SU-DHL-6 (cell line): ENCODE results near the gene APOL6.

Source experiments
- H2AFZ ChIP-seq: fragments of 200-600 bp; sonication (generic); 2 replicates; pipeline ENCODE4 v1.6.1; 2014; ENCODE audit warnings: low read depth, mild to moderate bottlenecking, moderate library complexity, mixed read lengths, antibody characterized with exemption, low read length; ENCODE audit not compliant: severe bottlenecking
- H3F3A ChIP-seq: fragments of 200-600 bp; shearing (Covaris generic); 2 replicates; pipeline ENCODE4 v1.6.0; 2016; ENCODE audit warnings: antibody characterized with exemption, mild to moderate bottlenecking; ENCODE audit not compliant: insufficient read depth
- H3K27ac ChIP-seq: fragments of 200-600 bp; sonication (generic); 2 replicates; pipeline ENCODE4 v1.5.1; 2016; ENCODE audit warnings: low read depth, mild to moderate bottlenecking, low read length, moderate library complexity, mixed read lengths
- H3K27me3 ChIP-seq: fragments of 200-600 bp; sonication (generic), shearing (Covaris generic); 2 replicates; pipeline ENCODE4 v1.6.0; 2014; ENCODE audit warnings: mild to moderate bottlenecking, low read length
- H3K36me3 ChIP-seq: fragments of 200-600 bp; sonication (generic); 2 replicates; pipeline ENCODE4 v1.6.1; 2014; ENCODE audit warnings: mild to moderate bottlenecking, low read length, mixed read lengths
- H3K4me2 ChIP-seq: fragments of 300-600, 200-600 bp; shearing (Covaris generic), sonication (generic); 2 replicates; pipeline ENCODE4 v1.6.0; 2014; ENCODE audit warnings: low read length, low read depth, mild to moderate bottlenecking; ENCODE audit not compliant: poor library complexity, severe bottlenecking
- H3K4me3 ChIP-seq: fragments of 200-600 bp; sonication (generic); 2 replicates; pipeline ENCODE4 v1.5.1; 2014; ENCODE audit warnings: antibody characterized with exemption, low read length, mild to moderate bottlenecking, mixed read lengths; ENCODE audit not compliant: insufficient read depth, poor library complexity, severe bottlenecking
- H3K79me2 ChIP-seq: fragments of 200-600 bp; sonication (generic); 2 replicates; pipeline ENCODE4 v1.6.1; 2014; ENCODE audit warnings: mild to moderate bottlenecking, low read length, moderate library complexity; ENCODE audit not compliant: insufficient read depth
- H3K9ac ChIP-seq: fragments of 200-600 bp; sonication (generic); 2 replicates; pipeline ENCODE4 v1.7.0; 2014; ENCODE audit warnings: mild to moderate bottlenecking, low read length
- H3K9me2 ChIP-seq: fragments of 200-600 bp; sonication (generic); replicated peaks from 2 replicates; pipeline ENCODE4 v1.6.1; 2014; ENCODE audit warnings: low read length; ENCODE audit not compliant: insufficient read depth
- H3K9me3 ChIP-seq: fragments of 200-600 bp; sonication (generic); 2 replicates; pipeline ENCODE4 v1.6.1; 2014; ENCODE audit warnings: low read length, mixed read lengths; ENCODE audit not compliant: insufficient read depth
- H4K20me1 ChIP-seq: fragments of 200-600 bp; sonication (generic); 2 replicates; pipeline ENCODE4 v1.6.1; 2014; ENCODE audit warnings: low read depth, mild to moderate bottlenecking, antibody characterized with exemption, low read length, moderate library complexity, mixed read lengths
- EZH2phosphoT487 ChIP-seq: fragments of 200-600 bp; sonication (generic), shearing (Covaris generic); conservative IDR thresholded peaks from 2 replicates; pipeline ENCODE4 v1.6.1; 2018; ENCODE audit warnings: mild to moderate bottlenecking, antibody characterized with exemption, low read length, moderate library complexity, mixed read lengths
- TF ChIP-seq, protein P1 (sequence below): fragments of 200-600 bp; sonication (generic); IDR thresholded peaks from one replicate; pipeline ENCODE4 v1.5.1; 2017; ENCODE audit warnings: antibody characterized with exemption, mild to moderate bottlenecking, low read length, moderate library complexity; ENCODE audit not compliant: insufficient read depth, poor library complexity, severe bottlenecking

The APOL6 gene

DNA sequence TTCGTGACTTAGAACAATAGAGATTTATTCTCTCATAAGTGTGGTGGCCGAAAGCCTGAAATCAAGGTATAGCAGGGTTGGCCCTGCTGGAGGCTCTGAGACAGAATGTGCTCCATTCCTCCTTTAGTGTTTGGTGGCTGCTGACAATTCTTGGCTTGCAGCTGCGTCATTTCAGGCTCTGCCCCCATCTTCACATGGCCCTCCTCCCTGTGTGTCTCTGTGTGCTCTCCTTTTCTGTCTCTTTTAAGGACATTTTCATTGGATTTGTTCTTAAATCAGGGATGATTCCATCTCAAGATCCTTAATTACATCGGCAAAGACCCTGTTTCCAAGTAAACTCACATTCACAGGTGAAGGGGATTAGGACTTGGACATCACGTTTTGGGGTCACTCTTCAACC lies 10.2 kb upstream of the APOL6 start:
- Histone ChIP-seq H3F3A (no peaks in the 10 kb centered on the region), H3K9ac (no peak overlapping the region), H3K36me3 (no peaks in the 10 kb centered on the region), H3K9me2 (no peaks in the 10 kb centered on the region), H2AFZ (no peak overlapping the region), H3K27ac (no peak overlapping the region), H3K4me2 (no peak overlapping the region), H3K4me3 (no peak overlapping the region), H4K20me1 (no peaks in the 10 kb centered on the region), H3K79me2 (no peaks in the 10 kb centered on the region), H3K9me3 (no peaks in the 10 kb centered on the region), H3K27me3 (no peaks in the 10 kb centered on the region)
- TF ChIP-seq, protein P1, sequence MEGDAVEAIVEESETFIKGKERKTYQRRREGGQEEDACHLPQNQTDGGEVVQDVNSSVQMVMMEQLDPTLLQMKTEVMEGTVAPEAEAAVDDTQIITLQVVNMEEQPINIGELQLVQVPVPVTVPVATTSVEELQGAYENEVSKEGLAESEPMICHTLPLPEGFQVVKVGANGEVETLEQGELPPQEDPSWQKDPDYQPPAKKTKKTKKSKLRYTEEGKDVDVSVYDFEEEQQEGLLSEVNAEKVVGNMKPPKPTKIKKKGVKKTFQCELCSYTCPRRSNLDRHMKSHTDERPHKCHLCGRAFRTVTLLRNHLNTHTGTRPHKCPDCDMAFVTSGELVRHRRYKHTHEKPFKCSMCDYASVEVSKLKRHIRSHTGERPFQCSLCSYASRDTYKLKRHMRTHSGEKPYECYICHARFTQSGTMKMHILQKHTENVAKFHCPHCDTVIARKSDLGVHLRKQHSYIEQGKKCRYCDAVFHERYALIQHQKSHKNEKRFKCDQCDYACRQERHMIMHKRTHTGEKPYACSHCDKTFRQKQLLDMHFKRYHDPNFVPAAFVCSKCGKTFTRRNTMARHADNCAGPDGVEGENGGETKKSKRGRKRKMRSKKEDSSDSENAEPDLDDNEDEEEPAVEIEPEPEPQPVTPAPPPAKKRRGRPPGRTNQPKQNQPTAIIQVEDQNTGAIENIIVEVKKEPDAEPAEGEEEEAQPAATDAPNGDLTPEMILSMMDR: no peak
- TF ChIP-seq EZH2phosphoT487: no peak

- Histone ChIP-seq H3K9ac (no peak overlapping the region), H3K4me2 (no peak overlapping the region)
Measured at GRCh38 chr22:35638410-35638809, 9.8 kb upstream of the APOL6 start.

GRCh38 chr22:35641494-35642120 lies 6.6 kb upstream of the APOL6 start:
- Histone ChIP-seq H3K4me3 (no peak overlapping the region), H3K9me3 (no peaks in the 10 kb centered on the region), H3K79me2 (no peaks in the 10 kb centered on the region), H3K9ac (no peak overlapping the region), H3F3A (peaks cover 3% of the 10 kb centered on the region; the same call in 1 of the 2 replicates), H3K4me2 (no peak overlapping the region), H3K27me3 (no peaks in the 10 kb centered on the region), H3K27ac (no peak overlapping the region), H3K9me2 (no peaks in the 10 kb centered on the region), H3K36me3 (no peaks in the 10 kb centered on the region), H2AFZ (no peak overlapping the region), H4K20me1 (no peaks in the 10 kb centered on the region)
- TF ChIP-seq, protein P1: no peak
- no peak for TF ChIP-seq EZH2phosphoT487

More at GRCh38 chr22:35638410-35638809, 9.8 kb upstream of the APOL6 start:
- no peaks in the 10 kb centered on the region for H4K20me1 ChIP-seq
- H3K9me2 ChIP-seq: no peaks in the 10 kb centered on the region
- H3K27ac ChIP-seq: no peak overlapping the region
- H2AFZ ChIP-seq: no peak overlapping the region
- H3K36me3 ChIP-seq: no peaks in the 10 kb centered on the region
- no peaks in the 10 kb centered on the region for H3F3A ChIP-seq
- H3K9me3 ChIP-seq: no peaks in the 10 kb centered on the region
- H3K27me3 ChIP-seq: no peaks in the 10 kb centered on the region
- no peak overlapping the region for H3K4me3 ChIP-seq
- no peaks in the 10 kb centered on the region for H3K79me2 ChIP-seq
- TF ChIP-seq, protein P1: no peak
- TF ChIP-seq EZH2phosphoT487: no peak
